Activated naive CD8-positive, alpha-beta T cell treated with anti-CD3 and anti-CD28 coated beads, Interleukin-2, amount 50 U/mL, for 16 hours (primary cell): ENCODE results near the gene MAP3K14.

ENCODE experiments used
- DNase-seq: peaks from one replicate; pipeline ENCODE4 v3.0.0-alpha.2; 2020; ENCODE audit warnings: low read depth, low spot score

Gene MAP3K14

DNA sequence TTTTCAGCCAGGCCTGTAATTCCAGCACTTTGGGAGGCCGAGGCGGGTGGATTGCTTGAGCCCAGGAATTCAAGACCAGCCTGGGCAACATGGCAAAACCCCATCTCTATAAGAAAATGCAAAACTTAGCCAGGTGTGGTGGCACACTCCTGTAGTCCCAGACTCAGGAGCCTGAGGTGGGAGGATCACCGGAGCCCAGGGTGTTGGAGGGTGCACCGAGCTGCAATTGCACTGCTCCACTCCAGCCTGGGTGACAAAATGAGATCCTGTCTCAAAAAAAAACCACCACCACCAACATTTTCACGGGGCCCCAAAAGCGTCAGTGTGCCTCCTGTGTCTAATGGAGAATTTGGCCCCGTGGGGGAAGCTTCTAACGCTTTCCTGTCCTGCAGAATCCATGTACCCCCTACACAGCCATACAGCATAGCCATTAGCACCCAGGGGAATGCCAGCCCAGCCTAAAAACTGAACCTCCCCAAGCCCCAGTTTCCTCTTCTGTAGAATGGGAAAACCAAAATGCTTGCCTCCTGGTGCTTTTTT lies 22.2 kb upstream of the MAP3K14 start:
- DNase-seq, result no peak

DNA sequence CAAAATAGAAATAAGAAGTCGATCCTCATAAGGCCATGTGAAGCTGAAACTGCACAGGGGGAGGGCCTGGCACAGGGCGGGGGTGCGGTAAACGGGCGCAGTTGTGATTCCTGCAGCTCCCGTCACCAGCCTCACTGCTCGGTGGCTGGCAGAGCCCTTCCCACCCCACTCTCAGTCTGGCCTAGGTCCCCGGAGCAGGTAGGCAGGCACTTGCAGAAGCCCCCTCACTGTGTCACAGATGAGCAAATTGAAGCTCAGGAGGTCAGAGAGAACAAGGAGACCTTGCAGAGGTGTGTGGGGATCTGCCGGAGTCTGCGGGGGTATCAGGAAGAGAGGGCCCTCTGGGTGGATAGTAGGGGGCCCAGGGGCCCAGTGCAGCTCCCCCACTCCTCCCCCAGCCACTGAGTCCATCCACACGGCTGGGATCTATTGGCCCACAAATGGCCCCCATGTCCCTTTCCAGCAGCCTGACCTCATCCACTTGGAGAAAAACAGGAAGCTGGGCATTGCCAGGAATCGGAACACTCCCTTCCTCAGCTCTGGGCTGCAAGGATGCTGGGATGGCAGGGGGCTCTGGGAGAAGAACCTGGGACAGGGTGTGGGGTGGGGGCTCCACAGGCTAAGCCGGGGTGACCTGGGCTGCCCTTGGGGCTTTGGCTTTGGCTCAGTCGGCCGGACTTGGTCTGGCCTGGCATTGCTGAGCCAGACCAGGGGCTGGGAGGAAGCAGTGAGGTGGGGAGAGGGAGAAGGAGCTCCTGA lies 21.4 kb upstream of the MAP3K14 start:
- no peak for DNase-seq

DNA sequence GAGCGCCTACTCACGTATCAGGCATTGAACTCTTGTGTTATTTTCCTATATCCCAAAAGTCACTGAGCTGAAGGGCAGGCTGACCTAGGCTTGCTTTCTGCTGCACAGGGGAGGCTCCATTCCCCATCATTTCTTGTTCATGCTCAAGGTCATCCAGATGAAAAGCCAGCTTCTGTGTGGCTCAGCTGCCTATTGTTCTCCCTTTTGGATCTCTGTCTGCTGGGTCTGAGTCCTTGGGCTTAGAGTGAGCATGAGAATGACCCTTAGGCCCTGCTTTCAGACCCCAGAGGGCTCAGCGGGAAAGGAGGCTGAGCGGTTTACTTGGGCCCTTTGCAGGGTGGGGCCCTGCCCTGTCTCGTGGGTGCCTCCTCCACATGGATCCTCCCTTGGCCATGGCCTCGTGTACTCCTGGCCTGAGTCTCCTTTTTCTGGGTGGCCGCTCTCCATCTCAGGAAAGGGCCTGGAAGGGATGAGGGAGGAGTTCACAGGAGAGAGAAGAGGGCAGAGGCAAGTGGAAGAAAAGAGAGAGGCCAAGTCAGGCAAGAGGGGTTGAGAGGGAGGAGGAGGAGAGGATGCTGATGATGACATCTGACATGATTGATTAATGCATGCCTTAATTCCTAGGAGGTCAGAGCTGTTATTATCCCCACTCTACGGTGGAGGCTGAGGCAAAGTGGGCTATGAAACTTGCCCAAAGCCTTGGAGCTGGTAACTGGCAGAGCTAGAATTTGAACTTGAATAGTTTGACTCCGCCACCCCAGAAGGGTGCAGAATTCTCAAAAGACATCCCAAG lies 19.8 kb upstream of the MAP3K14 start:
- DNase-seq, result no peak

DNA sequence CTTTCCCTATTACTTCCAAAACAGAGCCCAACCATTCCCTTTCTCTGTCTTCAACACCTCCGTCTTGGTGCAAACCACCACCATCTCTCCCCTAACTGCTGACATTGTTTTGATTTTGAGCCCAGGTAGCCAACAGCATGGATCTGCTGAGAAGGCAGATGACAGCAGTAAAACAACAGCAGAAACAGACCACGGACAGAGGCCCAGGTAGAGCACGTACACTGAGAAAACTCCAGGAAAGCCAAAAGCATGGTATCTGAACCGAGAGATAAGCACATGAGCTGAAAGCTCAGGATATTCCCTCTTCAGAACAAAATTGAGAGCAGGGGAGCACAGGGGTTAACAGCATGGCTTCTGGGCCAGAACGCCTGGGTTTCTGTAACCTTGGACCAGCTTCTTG lies 18.9 kb upstream of the MAP3K14 start:
- no peak for DNase-seq

DNA sequence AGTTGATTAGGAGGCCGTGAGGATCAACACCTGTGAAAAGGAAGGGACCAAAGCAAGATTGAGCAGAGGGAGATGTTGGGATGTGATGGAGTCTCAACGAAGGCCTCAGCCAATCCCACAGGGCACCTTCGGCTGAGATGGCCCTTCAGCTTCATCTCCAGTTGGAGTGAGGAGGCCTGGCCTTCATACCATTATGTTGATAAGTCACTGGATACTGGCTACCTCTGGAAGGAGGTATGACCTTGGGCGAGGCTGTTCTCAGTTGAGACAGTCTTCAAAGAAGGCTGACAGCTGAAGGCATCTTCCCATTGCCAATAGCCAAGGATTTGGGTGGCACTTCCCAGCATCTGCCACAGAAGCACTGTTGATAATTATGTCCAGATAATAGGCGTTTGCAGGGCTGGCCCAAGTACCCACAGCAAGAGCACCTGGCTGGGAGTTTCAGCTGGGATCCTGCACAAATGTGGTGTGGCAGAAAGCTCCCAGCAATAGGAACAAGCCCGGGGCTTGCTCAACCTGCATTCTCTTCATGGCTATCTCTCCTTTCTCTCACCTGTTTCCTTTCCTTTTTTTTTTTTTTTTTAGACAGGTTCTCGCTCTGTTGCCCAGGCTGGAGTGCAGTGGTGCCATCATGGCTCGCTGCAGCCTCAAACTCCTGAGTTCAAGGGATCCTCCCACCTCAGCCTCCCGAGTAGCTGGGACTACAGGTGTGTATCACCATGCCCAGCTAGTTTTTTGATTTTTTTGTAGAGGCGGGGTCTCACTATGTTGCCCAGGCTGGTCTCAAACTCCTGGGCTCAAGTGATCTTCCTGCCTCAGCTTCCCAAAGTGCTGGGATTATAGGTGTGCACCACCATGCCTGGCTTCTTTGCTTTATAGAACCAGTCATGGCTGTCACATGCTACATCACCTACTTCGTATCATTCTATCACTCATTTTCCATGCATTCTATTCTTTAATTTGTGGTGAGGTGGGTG lies 18.2 kb upstream of the MAP3K14 start:
- DNase-seq, result no peak

DNA sequence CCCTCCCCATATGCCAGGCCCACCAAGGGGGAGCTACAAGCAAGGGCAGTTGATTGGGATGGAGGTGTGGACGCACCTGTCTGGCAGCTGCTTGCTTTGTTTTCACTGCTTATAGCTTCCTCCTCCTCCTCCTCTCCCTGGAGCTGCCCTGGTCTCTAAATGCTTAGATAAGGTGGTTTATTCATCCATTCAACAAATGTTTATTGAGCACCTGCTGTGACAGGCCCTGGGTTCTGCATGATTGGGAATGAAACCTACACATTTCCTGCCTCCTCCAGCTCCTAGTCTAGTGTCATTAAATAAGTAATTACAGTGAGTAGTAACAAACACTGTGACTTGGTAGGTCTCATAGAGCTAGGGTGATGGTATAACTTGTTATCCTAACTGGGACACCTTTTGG lies 17.4 kb upstream of the MAP3K14 start:
- no peak for DNase-seq

DNA sequence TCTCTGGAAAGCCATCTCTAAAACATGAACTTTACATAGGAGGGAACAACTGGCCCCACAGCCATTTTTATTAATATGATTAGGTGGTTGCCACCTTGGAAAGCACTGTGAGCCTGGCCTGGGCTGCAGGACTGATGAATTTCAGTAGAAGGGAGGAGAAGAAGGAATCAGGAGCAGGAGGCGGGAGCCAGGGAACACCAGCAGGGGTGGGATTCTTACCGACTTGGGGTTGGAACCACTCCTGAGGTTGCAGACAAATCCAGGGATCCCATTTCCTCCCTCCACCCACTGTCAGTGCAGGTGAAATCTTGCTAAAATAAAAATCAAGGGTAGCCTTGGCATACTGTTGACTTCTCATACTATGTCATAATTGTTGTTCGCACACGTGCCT lies 16.9 kb upstream of the MAP3K14 start:
- DNase-seq, result no peak

DNA sequence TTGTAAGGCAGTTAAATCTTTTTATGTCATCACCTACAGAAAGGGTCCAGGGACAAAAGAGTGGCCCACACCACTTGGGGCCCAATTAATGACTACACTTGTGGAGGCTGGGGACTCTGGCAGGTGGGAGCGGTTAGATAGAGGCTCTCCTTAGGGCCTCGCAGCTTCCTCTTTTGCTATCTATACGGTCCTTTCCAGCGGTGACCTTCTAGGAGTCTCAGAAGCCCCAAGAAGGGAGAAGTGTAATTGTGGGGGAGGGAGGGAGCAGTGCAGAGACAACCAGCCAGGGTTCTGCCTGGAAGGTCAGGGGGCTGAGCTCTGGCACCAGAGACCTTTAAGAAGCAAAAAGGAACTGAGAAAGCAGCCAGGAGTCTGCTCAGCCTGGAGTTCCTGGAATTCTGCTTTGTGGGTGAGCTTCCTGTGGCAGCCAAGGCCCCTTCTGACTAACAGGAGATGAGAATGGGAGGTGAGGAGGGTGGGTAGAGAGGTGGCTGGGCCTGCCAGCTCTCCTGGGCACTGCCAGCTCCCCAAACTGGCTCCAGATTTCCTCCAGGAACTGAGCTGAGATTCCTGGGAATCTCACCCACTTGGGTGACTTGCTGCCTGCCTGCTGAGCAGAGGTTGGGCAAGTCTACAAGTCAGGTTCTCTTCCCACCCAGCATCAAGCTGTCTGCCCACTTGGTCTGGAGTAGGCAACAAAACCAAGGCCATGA lies 16.3 kb upstream of the MAP3K14 start:
- DNase-seq, result no peak

DNA sequence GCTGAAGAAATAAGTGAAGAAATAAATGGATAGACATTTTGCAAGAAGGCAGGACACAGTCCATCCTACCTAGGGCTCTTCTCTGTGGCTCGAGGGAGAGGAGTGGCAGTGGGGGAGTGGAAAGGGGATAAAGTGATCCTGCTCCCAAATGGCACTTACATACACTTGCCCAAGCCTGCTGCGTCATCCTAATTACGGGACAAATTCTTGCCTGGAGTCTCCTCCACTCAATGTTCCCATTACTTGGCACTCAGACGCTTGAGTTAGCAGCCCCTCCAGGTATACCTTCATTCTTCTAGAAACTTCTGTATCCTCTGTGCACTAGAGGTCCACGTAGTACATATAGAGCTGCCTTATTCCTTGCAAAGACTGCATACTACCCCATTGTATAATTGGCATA lies 15.7 kb upstream of the MAP3K14 start:
- DNase-seq, result no peak

DNA sequence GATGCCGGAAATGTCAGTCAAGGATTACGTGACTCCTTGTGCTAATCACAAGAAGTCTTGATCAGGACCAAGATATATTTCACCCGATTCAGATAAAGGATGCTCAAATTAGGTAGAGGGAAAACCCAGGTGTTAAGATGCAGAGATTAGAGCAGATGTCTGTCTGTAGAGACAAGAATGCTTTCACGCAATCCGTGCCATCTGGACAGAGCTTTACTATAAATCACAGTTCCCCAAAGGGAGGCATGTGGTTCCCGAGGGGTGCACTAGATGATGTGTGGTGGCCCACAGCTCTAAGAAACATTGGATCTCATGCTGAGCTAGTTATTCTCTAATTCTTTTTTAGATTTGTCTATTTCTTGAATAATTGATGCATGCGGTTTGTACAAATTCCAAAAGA lies 9.8 kb upstream of the MAP3K14 start:
- DNase-seq, result no peak

DNA sequence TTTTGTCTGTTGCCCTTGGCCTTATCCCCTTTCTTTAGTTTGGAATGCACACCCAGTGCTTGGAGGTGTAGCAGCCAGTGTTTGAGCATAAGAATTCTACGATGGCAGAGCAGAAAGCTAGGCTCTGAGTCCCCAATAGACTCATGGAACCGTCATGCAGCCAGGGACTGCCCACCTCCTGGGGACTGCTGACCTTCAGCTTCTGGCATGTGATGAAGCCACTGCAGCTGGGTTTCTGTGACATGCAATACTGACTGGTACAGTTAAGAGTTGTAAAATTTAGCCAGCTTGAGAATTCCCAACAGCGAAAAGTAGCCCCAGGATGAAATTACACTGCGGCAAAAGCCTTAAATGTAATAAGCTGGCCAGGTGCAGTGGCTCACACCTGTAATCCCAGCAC lies 9.0 kb upstream of the MAP3K14 start:
- DNase-seq, result no peak

DNA sequence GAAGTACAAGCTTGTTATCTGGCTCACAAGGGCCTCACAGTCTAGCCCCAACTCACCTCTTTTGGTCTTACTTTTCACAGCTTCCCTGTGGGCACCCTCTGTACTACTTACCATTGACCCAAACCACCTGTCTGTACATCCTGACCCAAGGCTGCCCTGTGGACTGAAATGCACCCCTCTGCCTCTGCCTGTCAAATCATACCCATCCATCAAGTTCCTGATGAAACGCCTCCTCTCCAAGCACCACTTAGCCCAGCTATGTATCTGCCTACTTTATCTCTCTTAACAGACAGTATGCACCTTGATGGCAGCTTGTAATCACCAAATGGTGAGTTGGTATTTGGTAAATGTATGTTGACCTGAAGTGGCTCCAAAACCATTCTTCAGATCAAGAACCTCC lies 7.5 kb upstream of the MAP3K14 start:
- no peak for DNase-seq

DNA sequence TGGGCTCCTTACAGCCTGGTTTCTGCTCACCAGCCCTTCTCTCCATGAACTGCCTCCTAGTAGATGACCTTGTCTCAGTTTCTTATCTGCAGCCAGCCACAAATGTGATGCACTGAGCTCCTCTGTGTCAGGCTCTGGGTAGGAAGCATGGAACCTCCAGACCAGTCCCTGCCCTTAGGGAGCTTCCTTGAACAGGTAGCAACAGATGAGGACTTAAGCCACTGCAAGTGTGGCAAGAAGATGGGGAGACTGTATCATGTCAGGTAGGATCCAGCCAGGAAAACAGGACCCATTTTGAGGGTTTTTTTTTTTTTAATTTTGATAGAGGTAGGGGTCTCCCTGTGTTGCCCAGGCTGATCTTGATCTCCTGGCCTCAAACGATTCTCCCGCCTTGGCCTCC lies 5.3 kb upstream of the MAP3K14 start:
- DNase-seq, result no peak

DNA sequence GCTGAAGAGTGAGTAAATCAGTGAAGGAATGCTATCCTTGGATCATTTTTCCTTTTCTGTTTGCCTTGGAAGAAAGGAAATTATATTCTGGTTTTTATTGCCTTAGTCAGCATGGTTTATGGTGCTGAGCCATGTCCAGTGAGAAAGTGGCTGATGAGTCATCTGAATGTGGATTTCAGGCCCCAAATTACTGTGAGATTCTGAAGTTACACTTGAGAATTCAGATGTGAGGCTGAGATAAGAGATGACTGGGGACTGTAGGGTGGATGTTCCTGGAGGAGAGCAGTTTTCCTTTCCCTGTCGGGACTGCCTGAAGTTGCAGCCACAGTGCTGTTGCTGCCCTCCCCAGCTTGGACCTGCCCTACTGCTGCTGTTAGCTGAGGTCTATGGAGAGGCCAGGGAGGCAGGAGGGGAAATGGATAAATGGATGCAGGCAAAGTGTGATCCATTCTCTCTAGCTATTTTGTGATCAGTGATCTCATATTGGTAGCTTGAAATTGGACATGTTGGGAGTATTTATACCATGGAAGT lies 4.2 kb upstream of the MAP3K14 start:
- no peak for DNase-seq

DNA sequence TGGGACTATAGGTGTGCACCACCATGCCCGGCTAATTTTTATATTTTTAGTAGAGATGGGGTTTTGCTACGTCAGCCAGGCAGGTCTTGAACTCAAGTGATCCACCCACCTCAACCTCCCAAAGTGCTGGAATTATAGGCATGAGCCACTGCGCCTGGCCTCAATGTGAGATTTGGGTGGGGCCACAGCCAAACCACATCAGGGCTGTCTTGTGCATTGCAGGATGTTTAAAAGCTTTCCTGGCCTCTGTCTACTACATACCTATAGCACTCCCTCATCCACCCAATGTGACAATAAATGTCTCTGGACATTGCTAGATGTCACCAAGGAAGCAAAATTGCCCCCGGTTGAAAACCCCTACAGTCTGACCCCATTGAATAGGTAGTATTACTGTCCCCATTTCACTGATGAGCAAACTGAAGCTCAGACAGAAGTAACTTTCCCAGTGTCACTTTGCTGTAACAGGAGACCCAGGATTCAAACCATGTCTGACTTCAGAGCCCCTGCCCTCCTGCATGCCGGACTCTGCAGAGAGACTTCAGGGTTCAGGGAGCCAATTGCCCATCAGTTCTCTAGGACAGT lies 3.6 kb upstream of the MAP3K14 start:
- no peak for DNase-seq

DNA sequence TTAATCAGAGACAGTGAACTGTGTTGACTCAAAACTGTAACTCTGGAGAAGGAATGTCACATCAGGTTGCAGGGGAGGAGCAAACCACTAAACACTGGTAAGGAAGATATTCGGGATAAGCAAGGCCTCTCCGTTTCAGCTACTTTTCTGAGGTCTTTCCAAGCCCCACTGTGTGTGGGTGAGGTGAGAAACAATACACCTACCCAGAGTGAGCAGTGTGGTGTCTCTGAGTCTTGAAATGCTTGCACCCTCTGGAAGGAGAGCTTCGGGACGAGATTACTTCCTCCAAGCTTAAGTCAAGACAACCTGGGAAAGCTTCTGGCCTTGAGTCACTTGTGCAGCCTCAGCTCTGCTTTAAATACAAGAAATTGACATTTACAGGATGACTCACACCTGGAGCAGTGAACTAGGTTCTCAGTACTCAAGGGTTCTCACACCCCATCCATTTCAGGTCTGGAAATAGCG lies 2.5 kb upstream of the MAP3K14 start:
- DNase-seq, result no peak

DNA sequence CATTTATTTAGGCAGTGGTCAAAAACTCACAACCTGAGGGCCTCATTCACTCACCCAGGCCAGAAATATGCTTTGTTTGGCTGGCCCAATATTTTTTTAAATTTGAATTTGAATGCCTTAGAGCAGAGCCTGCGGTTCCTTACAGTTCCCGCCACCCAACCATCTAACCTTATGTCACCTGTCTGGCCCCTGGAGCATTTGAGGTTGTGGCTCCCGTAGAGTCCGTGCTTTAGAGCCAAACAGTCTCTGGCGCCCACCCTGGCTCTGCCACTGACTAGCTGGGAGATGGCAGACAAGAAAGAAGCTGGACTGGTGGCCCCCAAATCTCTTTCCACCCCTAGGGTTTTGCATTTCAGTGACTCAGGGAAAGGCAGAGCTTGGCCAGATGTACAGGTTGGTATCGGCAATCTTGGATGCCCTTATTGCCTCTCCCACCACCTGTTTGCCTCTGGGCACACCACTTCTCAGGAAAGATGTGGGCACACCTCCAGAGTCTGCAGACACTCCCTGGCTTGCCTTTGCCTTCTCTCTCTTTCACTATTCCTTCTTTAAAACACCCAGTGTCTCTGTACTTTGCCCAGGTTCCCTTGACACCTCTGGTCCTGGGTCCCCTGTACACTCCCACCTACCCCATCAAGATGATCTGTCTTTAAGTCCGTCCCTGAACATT lies 1.9 kb upstream of the MAP3K14 start:
- no peak for DNase-seq

DNA sequence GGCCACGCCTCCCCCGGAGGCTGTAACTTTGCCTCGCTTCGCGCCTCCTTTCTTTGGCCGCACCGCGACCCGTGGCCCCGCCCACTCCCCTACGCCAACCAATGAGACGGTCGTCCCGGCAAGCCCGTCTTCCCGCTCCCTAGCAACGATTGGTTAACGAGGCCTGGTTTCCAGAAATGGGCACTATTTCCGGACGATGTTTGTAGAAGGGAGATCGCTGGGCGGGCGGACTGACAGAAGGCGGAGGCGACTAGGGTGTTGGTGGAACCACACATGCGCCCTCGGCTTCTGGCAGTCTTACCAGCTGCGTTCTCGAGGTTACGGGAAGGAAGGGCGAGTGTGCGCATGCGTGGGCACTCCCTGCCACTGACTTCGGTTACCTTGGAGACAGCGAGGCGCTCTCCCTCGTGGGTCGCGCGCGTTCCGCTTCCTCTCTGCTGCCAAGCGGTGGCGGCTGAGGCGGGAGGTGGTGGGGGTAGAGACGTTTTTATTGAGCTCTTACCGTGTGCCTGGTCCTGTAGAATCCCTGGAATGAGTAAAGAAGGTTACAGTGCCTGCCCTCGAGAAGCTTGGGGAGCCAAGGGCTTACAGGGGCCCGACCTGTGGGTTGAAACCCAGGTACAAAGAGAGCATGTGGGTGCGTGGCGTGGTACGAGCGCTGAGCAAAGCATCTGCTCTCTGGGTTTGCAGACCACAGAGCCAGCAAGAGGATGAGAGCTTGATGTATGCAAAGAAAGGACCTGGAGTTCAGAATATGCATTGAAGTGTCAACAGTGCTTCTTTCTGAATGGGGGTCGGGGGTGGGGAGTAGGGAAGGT lies 500 bp upstream of the MAP3K14 start:
- DNase-seq, result peak; percentile 99
